Muscle layer of colon (tissue), 2 donors: ENCODE measurements around the gene LDB2.

ENCODE experiments used
- H3K27ac ChIP-seq: one replicate; pipeline ENCODE4 v1.7.0; 2013; ENCODE audit warnings: low read depth, mild to moderate bottlenecking, low read length, moderate library complexity
- H3K27me3 ChIP-seq, 2 donors: one replicate each; pipeline ENCODE4 v1.7.0; 2013; ENCODE audit warnings: low read length in 2 of 2, mild to moderate bottlenecking in 2 of 2; ENCODE audit not compliant: insufficient read depth in 2 of 2, control insufficient read depth in 1 of 2
- H3K36me3 ChIP-seq: one replicate; pipeline ENCODE4 v1.7.0; 2013; ENCODE audit warnings: mild to moderate bottlenecking, low read length; ENCODE audit not compliant: insufficient read depth
- H3K4me1 ChIP-seq: one replicate; pipeline ENCODE4 v1.7.0; 2013; ENCODE audit warnings: mild to moderate bottlenecking, low read length; ENCODE audit not compliant: insufficient read depth
- H3K4me3 ChIP-seq, 2 donors: one replicate each; pipeline ENCODE4 v1.7.0; 2013; ENCODE audit warnings: low read length in 2 of 2, low read depth in 1 of 2, mild to moderate bottlenecking in 1 of 2, moderate library complexity in 1 of 2
- H3K9ac ChIP-seq: one replicate; pipeline ENCODE4 v1.7.0; 2013; ENCODE audit warnings: low read length
- H3K9me3 ChIP-seq: one replicate; pipeline ENCODE4 v1.7.0; 2013; ENCODE audit warnings: mild to moderate bottlenecking, low read length
- donor health status: abdominal sarcoma.
- donor health status: Adenocarcinoma of cecum.

The LDB2 gene

DNA sequence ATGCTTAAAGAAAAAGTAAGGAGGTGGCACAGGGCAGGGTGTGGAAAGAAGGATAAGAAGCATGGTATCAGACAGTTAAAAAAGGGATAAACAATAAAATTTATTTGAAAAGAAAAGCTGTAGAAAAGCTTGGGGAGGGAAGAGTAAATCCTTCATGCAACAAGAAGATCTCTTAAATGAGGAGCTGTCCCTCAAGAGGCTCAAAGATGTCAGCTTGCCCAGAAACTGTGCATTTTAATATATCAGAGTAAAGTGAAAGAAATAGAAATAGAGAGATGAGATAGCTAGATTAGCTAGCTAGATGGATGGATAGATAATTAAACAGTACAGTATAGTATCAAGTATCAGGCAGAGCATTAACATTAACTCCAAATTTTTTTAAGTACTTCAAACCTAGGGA, 170.3 kb downstream of the LDB2 start:
- Histone ChIP-seq H3K27ac (no peak overlapping the region), H3K9ac (no peak overlapping the region), H3K27me3 (no peaks in the 10 kb centered on the region), H3K4me3 (no peak overlapping the region), H3K36me3 (no peaks in the 10 kb centered on the region), H3K4me1 (no peaks in the 10 kb centered on the region), H3K9me3 (no peaks in the 10 kb centered on the region)

DNA sequence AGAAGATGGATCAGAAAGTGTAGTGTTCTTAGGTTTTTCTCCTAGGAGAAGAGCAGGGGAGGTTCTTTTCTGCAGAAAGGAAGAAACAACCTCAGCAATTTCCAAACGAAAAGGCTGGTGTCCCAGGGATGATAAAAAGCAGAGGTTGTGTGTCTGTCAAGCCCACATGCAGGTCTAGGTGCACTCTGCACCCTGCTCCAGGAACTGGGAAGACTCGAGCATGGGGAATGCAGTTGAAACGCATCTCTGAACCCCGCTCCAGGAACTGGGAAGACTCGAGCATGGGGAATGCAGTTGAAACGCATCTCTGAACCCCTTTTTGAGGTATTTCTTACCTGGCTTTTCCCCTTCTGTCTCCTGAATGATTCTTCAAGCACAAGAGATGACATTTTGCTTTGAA, 171.2 kb downstream of the LDB2 start:
- H3K27me3 ChIP-seq: no peaks in the 10 kb centered on the region
- H3K9ac ChIP-seq: no peak overlapping the region
- H3K27ac ChIP-seq: no peak overlapping the region
- H3K9me3 ChIP-seq: no peaks in the 10 kb centered on the region
- H3K36me3 ChIP-seq: no peaks in the 10 kb centered on the region
- H3K4me3 ChIP-seq: no peak overlapping the region
- H3K4me1 ChIP-seq: no peaks in the 10 kb centered on the region

DNA sequence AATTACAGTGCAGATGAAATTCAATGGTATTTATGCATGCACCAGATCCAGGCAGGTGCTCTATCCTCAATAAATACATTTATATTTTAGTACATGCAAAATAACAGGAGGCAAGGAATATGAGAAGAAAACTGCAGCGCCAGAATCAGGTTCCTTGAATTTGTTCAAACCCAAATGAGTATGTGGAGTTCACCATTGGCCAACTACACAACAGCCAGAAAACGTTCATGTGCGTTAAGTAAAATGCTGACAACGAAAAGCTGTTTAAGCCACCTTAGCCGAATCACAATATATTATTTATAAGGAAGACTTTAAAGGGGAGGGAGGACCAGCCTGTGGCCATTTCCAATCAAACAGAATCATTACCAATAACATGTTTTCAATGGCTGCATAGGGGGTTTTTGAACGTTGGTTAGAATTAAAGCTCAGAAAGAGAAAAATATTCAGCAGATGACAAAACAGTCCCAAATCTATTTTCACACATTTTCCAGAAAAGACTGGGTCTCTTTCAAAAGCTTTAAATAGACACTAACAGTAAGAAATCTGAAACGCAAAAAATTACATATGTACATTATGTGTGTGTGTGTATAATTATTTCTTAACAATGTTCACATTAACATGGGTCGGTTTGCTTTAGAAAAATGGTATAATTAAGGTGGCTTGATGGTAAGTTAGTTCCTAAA, 171.9 kb downstream of the LDB2 start:
- Histone ChIP-seq H3K4me1 (no peaks in the 10 kb centered on the region), H3K9me3 (no peaks in the 10 kb centered on the region), H3K27ac (no peak overlapping the region), H3K36me3 (no peaks in the 10 kb centered on the region), H3K27me3 (no peaks in the 10 kb centered on the region), H3K4me3 (no peak overlapping the region), H3K9ac (no peak overlapping the region)

DNA sequence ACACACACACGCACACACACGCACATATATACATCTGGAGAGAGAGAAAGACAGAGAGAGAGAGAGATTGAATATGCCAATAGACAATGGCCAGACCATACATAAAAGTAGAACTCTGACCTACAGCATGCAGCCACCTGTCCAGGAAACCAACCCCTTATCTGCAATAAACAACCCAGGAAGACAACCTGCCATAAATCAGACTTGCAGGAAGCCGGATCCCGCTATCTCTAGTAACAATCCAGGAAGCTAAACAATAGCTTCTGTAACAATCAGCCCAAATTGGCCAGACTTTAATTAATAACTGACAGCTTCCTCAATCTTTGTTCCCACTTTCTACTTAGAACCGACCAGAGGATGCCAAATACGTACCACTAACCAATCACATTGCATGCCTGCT, 173.2 kb downstream of the LDB2 start:
- Histone ChIP-seq H3K27me3 (no peaks in the 10 kb centered on the region), H3K4me3 (no peak overlapping the region), H3K9me3 (no peaks in the 10 kb centered on the region), H3K36me3 (no peaks in the 10 kb centered on the region), H3K4me1 (no peaks in the 10 kb centered on the region), H3K27ac (no peak overlapping the region), H3K9ac (no peak overlapping the region)

DNA sequence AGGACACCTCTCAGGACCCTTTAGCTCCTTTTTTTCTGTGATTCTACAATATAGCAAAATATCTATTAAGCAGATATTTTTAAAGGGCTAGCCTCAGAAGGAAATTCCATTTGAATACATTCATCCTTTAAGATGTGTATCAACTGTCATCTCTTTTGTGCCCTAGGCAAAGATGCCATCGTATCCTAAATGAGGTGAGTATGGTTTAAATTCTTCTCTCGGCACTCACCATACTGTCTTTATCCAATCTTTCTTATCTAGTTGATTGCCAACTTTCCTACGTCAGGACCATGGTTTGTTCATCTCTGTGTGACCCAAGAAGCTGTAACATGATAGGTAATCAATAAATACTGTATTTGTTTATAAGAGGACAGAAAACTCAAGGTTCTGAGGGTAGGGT, 176.0 kb downstream of the LDB2 start:
- Histone ChIP-seq H3K9me3 (no peaks in the 10 kb centered on the region), H3K4me3 (no peak overlapping the region), H3K4me1 (no peaks in the 10 kb centered on the region), H3K9ac (no peak overlapping the region), H3K27me3 (no peaks in the 10 kb centered on the region), H3K27ac (no peak overlapping the region), H3K36me3 (no peaks in the 10 kb centered on the region)

DNA sequence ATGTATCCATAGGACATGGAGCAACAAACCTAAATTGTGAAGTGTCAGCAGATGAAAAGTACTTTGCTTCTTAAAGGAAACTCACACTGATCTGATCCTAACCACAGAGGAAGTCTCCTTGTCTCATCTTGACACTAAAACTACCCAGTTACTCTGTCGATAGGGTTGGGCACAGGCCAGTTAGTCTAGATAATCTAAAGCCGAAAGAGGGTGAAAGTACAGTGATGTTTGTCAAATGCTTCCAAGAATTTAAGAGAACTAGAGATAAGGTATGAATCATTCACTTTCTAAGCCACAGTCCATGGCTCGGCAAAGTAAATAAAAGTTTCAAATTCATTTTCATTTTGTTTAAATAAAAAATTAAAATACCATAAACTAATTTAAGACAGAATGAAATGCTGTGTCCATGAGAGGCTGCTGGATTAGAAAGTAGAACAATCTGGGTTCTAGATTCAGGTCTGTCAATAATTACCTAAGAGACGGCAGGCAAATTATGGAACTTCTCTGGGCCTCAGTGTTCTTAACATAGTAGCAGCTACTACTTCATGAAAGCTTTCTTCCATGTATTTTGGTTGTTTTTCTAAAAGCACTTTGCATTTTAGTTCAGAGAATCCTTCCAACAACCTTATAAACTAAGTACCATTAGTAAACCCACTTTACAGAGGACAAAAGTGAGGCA, 176.7 kb downstream of the LDB2 start:
- Histone ChIP-seq H3K9me3 (no peaks in the 10 kb centered on the region), H3K4me3 (no peak overlapping the region), H3K36me3 (no peaks in the 10 kb centered on the region), H3K9ac (no peak overlapping the region), H3K27ac (no peak overlapping the region), H3K4me1 (no peaks in the 10 kb centered on the region), H3K27me3 (no peaks in the 10 kb centered on the region)

DNA sequence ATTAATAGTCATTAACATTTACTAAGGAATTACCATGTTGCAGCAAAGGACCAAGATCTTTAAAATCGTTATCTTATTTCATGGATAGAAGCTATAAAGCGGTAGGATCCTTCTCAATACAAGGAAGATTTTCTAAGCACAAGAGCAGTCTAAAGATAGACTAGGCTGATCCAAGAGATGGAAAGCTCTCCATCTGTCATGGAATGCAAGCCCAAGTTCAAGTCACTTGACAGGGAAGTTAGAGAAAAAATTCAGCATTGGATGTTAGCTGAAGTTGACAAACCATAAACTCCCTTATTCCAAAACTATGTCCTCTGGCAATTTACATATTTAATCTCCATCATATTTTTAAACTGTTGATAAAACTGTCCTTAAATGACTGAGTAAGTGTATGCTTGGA, 177.7 kb downstream of the LDB2 start:
- H3K27me3 ChIP-seq: no peaks in the 10 kb centered on the region
- H3K9me3 ChIP-seq: no peaks in the 10 kb centered on the region
- H3K4me1 ChIP-seq: no peaks in the 10 kb centered on the region
- no peak overlapping the region for H3K27ac ChIP-seq
- H3K4me3 ChIP-seq: no peak overlapping the region
- H3K9ac ChIP-seq: no peak overlapping the region
- H3K36me3 ChIP-seq: no peaks in the 10 kb centered on the region

DNA sequence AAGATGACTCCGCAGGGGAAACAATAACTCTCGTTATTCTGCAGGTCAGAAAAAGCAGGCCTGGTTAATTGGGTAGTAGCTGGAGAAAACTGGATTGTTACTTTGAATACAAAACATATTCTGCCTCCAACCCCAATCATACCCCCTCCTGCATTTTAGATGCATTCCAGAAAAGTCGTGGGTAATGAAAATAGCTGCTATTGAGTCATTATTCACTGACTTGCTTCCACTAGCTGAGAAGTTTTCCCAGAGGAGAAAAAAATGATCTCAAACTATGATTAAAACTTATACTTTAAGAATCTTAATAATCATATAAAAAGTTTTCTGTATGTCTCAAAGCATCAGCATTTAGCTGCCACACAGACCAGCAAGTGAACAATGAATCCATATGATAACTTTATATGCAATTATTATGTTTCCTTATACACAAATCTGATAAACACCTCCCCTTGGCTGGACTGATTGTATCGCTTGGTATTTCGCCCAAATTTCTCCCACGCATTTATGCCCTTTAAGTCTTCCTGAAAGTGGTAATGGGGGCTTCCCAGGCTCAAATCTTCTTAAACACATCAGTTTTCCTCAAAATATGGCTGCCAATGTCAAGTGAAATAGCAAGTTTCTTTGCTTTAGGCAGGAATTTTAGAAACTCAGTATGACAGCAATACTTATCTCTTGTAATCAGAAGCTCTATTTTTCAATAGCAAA, 181.0 kb downstream of the LDB2 start:
- H3K4me1 ChIP-seq: no peaks in the 10 kb centered on the region
- H3K9ac ChIP-seq: no peak overlapping the region
- no peaks in the 10 kb centered on the region for H3K9me3 ChIP-seq
- H3K27me3 ChIP-seq: no peaks in the 10 kb centered on the region
- H3K4me3 ChIP-seq: no peak overlapping the region
- H3K27ac ChIP-seq: no peak overlapping the region
- H3K36me3 ChIP-seq: no peaks in the 10 kb centered on the region

DNA sequence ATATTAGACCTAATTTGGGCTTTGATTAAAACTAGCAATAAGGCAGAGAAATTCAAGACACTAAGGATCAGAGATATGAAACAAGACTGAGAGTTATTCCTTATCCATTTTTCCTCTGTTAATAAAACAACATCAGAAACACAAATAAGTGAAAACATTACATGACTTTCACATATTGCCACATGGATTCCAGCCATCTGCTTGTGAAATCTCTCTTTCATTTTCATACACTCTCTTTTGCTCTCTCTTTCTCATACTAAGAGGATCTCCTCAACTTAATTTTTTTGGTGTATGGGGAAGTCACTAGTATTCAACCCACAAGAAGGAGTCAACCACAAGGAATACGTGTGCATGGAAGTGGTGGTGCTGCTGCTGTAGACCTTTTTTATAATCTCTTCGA, 183.0 kb downstream of the LDB2 start:
- Histone ChIP-seq H3K4me3 (no peak overlapping the region), H3K9me3 (no peaks in the 10 kb centered on the region), H3K4me1 (no peaks in the 10 kb centered on the region), H3K9ac (no peak overlapping the region), H3K36me3 (no peaks in the 10 kb centered on the region), H3K27ac (no peak overlapping the region), H3K27me3 (no peaks in the 10 kb centered on the region)

DNA sequence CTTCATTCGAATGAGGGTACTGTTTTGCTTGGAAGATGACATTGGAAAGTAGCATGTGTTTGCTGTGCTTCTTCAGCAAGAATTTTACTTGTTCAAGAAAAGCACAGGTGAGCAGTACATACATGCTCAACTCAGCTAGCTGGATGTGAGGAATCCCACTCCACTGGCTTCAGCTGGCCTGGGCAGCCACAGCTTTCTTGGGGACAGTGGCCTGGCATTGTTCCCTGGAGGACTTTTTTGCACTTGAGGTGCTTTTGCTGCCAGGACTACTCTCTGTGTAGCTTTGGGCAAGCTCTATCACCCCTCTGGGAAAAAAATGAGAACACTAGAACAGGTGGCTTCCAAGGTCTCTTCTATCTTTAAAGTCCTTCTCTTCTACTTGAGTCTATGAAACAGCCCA, 184.3 kb downstream of the LDB2 start:
- H3K27me3 ChIP-seq: no peaks in the 10 kb centered on the region
- H3K27ac ChIP-seq: no peak overlapping the region
- no peaks in the 10 kb centered on the region for H3K36me3 ChIP-seq
- H3K9ac ChIP-seq: no peak overlapping the region
- H3K4me3 ChIP-seq: no peak overlapping the region
- no peaks in the 10 kb centered on the region for H3K9me3 ChIP-seq
- no peaks in the 10 kb centered on the region for H3K4me1 ChIP-seq

DNA sequence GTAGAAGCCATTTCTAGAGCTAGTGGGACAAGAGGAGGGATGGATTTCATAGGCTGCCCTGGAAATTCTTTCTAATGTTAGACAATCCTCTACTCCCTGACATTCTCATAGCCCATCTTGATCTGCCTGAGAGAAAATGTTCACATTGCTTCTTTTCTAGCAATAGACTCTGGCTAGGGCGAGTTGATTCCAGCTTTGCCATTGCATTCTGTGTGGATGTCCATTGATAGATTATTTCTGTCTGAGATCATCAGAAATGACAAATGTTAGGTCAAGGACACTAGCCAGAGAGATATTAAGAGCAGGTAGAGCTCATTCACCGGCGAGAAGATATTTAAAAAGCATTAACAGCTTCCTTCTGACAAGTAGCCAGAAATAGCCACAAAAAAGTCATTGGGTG, 184.7 kb downstream of the LDB2 start:
- H3K4me1 ChIP-seq: no peaks in the 10 kb centered on the region
- no peak overlapping the region for H3K27ac ChIP-seq
- no peaks in the 10 kb centered on the region for H3K36me3 ChIP-seq
- H3K4me3 ChIP-seq: no peak overlapping the region
- no peaks in the 10 kb centered on the region for H3K9me3 ChIP-seq
- H3K9ac ChIP-seq: no peak overlapping the region
- no peaks in the 10 kb centered on the region for H3K27me3 ChIP-seq
